A673 (cell line): ENCODE data around the gene KCNJ11.
"Not testable (repeated sequence)": the region's sequence is repeated elsewhere in the genome, so short reads cannot be mapped to it uniquely, and the experiment has no call there.

ENCODE experiments used
- EZH2 ChIP-seq: fragments of 200-600 bp; sonication (generic); IDR thresholded peaks from 2 replicates; pipeline ENCODE4 v1.6.1; 2017; ENCODE audit warnings: borderline replicate concordance, low read depth, mild to moderate bottlenecking, mixed read lengths, antibody characterized with exemption, low read length; ENCODE audit not compliant: poor library complexity, severe bottlenecking
- TF ChIP-seq, protein P1 (sequence below): fragments of 300-800, 200-600 bp; sonication (generic); conservative IDR thresholded peaks from 2 replicates; pipeline ENCODE4 v1.5.1; 2017; ENCODE audit warnings: low read depth, mild to moderate bottlenecking, antibody characterized with exemption, low read length, moderate library complexity, mixed read lengths

DNA sequence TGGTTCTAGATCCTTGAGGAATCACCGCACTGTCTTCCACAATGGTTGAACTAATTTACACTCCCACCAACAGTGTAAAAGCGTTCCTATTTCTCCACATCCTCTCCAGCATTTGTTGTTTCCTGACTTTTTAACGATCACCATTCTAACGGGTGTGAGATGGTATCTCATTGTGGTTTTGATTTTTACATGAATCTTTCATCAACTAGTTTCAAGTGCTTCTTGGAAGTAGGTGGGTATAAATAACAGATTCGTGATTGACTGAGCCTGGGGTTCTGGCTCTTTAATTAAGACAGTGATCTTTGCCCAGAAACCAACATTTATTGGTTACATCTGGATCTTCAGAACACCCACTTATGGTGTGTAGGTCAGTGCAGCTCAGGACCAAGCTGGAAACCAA, 37.8 kb upstream of the KCNJ11 start:
- TF ChIP-seq, protein P1, sequence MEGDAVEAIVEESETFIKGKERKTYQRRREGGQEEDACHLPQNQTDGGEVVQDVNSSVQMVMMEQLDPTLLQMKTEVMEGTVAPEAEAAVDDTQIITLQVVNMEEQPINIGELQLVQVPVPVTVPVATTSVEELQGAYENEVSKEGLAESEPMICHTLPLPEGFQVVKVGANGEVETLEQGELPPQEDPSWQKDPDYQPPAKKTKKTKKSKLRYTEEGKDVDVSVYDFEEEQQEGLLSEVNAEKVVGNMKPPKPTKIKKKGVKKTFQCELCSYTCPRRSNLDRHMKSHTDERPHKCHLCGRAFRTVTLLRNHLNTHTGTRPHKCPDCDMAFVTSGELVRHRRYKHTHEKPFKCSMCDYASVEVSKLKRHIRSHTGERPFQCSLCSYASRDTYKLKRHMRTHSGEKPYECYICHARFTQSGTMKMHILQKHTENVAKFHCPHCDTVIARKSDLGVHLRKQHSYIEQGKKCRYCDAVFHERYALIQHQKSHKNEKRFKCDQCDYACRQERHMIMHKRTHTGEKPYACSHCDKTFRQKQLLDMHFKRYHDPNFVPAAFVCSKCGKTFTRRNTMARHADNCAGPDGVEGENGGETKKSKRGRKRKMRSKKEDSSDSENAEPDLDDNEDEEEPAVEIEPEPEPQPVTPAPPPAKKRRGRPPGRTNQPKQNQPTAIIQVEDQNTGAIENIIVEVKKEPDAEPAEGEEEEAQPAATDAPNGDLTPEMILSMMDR, result not testable (repeated sequence)
- TF ChIP-seq EZH2, result not testable (repeated sequence)
